Ovary (tissue), 9 donors: ENCODE data around the gene FAM8A1. TPM values are rescaled to one million over a fixed set of nuclear protein-coding genes. Genes with fewer than 3 reads are reported as not detected.
"Not testable (repeated sequence)": the region's sequence is repeated elsewhere in the genome, so short reads cannot be mapped to it uniquely, and the experiment has no call there.

Experiments
- DNase-seq, 5 donors: peaks; one replicate each; pipeline ENCODE4 v3.0.0-alpha.2; 2019 to 2020
- H3K27ac ChIP-seq, 2 donors: fragments of 200-600 bp; one replicate each; pipeline versions ENCODE4 v1.5.1 to v1.8.0; 2019 to 2022
- H3K27me3 ChIP-seq: fragments of 200-600 bp; one replicate; pipeline ENCODE4 v1.8.0; 2022
- H3K36me3 ChIP-seq: fragments of 200-600 bp; sonication (generic); one replicate; pipeline ENCODE4 v1.5.1; 2019
- H3K4me1 ChIP-seq: one replicate; pipeline ENCODE4 v1.8.1; 2013; ENCODE audit warnings: mild to moderate bottlenecking, moderate library complexity; ENCODE audit not compliant: insufficient read depth
- H3K4me3 ChIP-seq: fragments of 200-600 bp; sonication (generic); one replicate; pipeline ENCODE4 v1.5.1; 2017
- H3K9me3 ChIP-seq, 2 donors: fragments of 200-600 bp in 1 of 2; sonication (generic) in 1 of 2; one replicate each; pipeline versions ENCODE4 v1.5.1 to v1.8.1; 2013 to 2019; ENCODE audit warnings: mild to moderate bottlenecking in 1 of 2, moderate library complexity in 1 of 2
- EP300 ChIP-seq: sonication (generic); formaldehyde crosslinking; IDR thresholded peaks from one replicate; pipeline ENCODE4 v1.6.1; 2017; ENCODE audit warnings: antibody characterized with exemption
- POLR2A ChIP-seq: fragments of 450-650 bp; IDR thresholded peaks from one replicate; pipeline ENCODE4 v1.6.1; 2017; ENCODE audit warnings: antibody characterized with exemption, mild to moderate bottlenecking, moderate library complexity
- WGBS, 3 donors: extraction: QIAGEN DNeasy Blood & Tissue Kit in 1 of 3; methylation state at CpG; one replicate each; pipeline versions ENCODE4 v1.1.5 to v1.1.7; 2013 to 2017; 5-methylcytosine and 5-hydroxymethylcytosine counted together
- intact Hi-C, 4 donors: fragments of 100-400 bp; cut with DNase I; formaldehyde crosslinking; loops; one replicate each; pipeline versions ENCODE4 v1.11.0 to v1.15.1; 2022 to 2023
- polyA plus RNA-seq, 2 donors: library from polyadenylated mRNA; stranded (reverse); fragments of 200-250 nt in 1 of 2; fragments of 350-450 nt in 1 of 2; fragmentation: Illumina TruSeq in 1 of 2; extraction: RNeasy Lipid Tissue Mini Kit (QIAGEN cat#74804) in 1 of 2; gene quantifications; one replicate each; pipeline ENCODE4 v1.2.3, GENCODE V29; 2013 to 2014
- total RNA-seq, 7 donors: library from RNA; depleted of rRNA in 2 of 7; stranded (reverse); fragments of >200 nt in 2 of 7; fragmentation: NEBNext Ultra II Directional in 3 of 7; extraction: Animal tissue kit (Norgen Biotek cat#: 25700) in 3 of 7; gene quantifications; one replicate each; pipeline versions ENCODE4 v1.1.0 to v1.2.4, GENCODE V29; 2016 to 2023
- TF ChIP-seq, protein P1 (sequence below), 3 donors: fragments of 450-650 bp in 2 of 3; fragments of 200-600 bp in 1 of 3; IDR thresholded peaks; one replicate each; pipeline versions ENCODE4 v1.5.1 to v1.8.0; 2016 to 2022; ENCODE audit warnings: antibody characterized with exemption in 3 of 3, mild to moderate bottlenecking in 1 of 3
- donor health status: DM: no; HTN: no; CAD: no; lungs with moderate emphysema.
- donor health status: DM: no; HTN: no; CAD: no.
- donor health status: Bipolar disorder and iron deficiency.
- donor health status: DM: yes; HTN: yes; CAD: no.
- donor health status: DM: no; HTN: no; CAD: no.
- donor health status: DM: yes; HTN: yes; CAD: no.

The FAM8A1 gene
- total and polyA plus RNA-seq, 9 donors = 25.4 to 39.7 (median 31.0) TPM

DNA sequence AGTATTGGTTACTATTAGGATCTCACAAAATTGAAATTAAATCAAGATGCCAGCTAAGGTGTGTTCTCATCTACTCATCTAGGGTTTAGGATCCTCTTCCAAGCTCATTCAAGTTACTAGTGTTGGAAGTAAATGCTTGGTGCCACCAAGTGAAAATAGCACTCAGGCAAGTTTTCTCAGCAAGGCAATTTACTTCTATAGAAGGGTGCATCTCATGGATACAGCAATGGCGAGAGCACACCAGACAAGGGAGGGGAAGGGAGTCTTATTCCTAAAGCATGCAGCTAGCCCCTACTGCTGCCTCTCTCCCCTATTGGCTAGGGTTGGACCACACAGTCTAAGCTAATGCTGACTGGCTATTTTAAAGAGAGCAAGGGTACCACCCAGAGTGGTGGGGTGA lies 23.0 kb upstream of the FAM8A1 start:
- no peak for DNase-seq
- Histone ChIP-seq H3K27me3 (no peaks in the 10 kb centered on the region), H3K9me3 (no peaks in the 10 kb centered on the region), H3K4me3 (no peak overlapping the region), H3K27ac (no peak overlapping the region), H3K4me1 (no peaks in the 10 kb centered on the region), H3K36me3 (no peaks in the 10 kb centered on the region)
- 86 to 100% (median 89%) methylated on average over 1 of the region's 1 CpG for WGBS, 3 donors
- TF ChIP-seq, protein P1, sequence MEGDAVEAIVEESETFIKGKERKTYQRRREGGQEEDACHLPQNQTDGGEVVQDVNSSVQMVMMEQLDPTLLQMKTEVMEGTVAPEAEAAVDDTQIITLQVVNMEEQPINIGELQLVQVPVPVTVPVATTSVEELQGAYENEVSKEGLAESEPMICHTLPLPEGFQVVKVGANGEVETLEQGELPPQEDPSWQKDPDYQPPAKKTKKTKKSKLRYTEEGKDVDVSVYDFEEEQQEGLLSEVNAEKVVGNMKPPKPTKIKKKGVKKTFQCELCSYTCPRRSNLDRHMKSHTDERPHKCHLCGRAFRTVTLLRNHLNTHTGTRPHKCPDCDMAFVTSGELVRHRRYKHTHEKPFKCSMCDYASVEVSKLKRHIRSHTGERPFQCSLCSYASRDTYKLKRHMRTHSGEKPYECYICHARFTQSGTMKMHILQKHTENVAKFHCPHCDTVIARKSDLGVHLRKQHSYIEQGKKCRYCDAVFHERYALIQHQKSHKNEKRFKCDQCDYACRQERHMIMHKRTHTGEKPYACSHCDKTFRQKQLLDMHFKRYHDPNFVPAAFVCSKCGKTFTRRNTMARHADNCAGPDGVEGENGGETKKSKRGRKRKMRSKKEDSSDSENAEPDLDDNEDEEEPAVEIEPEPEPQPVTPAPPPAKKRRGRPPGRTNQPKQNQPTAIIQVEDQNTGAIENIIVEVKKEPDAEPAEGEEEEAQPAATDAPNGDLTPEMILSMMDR (IDR thresholded peaks at IDR 0.05) = no peak
- TF ChIP-seq EP300 (no peak), POLR2A (no peak)
- intact Hi-C loops = no loop called here

GRCh38 chr6:17580518-17581048 lies 19.5 kb upstream of the FAM8A1 start:
- DNase-seq = peak; percentile 20 to 68 (median 60)
- no peaks in the 10 kb centered on the region for H3K4me1 ChIP-seq
- WGBS, 3 donors = 2 to 10% (median 6%) methylated on average over 42 to 53 of the region's 53 CpGs
- no peaks in the 10 kb centered on the region for H3K9me3 ChIP-seq
- H3K4me3 ChIP-seq = peak overlapping the region; percentile 60
- H3K27me3 ChIP-seq = no peaks in the 10 kb centered on the region
- no peaks in the 10 kb centered on the region for H3K36me3 ChIP-seq
- peak overlapping the region in 1 of 2 donors; percentile 48 for H3K27ac ChIP-seq
- intact Hi-C loops = loop anchor here (5.0 to 10.0 kb wide), 4 partner anchors 224 to 426 kb away; partner anchors contain the start of gene RBM24 (in 2 of the 4)
- TF ChIP-seq POLR2A (no peak), EP300 (no peak)
- TF ChIP-seq, protein P1 (IDR thresholded peaks at IDR 0.05) = no peak

GRCh38 chr6:17581282-17581681 lies 18.8 kb upstream of the FAM8A1 start:
- WGBS, 3 donors = 90 to 91% (median 91%) methylated on average over 7 of the region's 7 CpGs
- not testable (repeated sequence) for H3K27ac ChIP-seq, H3K4me3 ChIP-seq

DNA sequence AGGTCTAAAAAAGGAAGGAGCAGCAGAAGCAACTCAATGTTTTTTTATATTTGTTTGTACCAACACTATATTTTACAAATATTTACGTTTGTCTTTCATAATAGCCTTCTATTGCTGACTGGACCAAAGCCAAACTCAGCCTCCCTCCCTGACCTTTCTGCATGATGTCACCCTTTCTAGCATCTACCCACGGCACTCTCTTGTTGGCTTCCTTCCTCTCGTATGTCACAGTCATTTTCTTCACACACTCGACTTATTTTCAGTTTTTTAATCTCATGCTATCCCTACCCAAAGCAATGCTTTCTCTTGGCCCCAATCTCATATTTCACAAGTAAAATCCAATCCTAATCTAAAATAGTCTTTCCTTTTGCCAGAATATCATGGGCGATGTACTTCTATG lies 16.3 kb upstream of the FAM8A1 start:
- no peak for DNase-seq
- TF ChIP-seq POLR2A (no peak), EP300 (no peak)
- TF ChIP-seq, protein P1 (IDR thresholded peaks at IDR 0.05) = no peak
- H3K36me3 ChIP-seq = no peaks in the 10 kb centered on the region
- H3K9me3 ChIP-seq = no peaks in the 10 kb centered on the region
- H3K27me3 ChIP-seq = no peaks in the 10 kb centered on the region
- H3K4me1 ChIP-seq = no peaks in the 10 kb centered on the region
- H3K27ac ChIP-seq = peak overlapping the region in 1 of 2 donors; percentile 62
- intact Hi-C loops = loop anchor here (1.0 to 10.0 kb wide), 5 partner anchors 221 to 429 kb away; partner anchors contain the start of gene RBM24 (in 2 of the 4)
- 15 to 25% (median 22%) methylated on average over 5 of the region's 5 CpGs for WGBS, 3 donors
- H3K4me3 ChIP-seq = no peak overlapping the region

More at GRCh38 chr6:17581282-17581681, 18.8 kb upstream of the FAM8A1 start:
- H3K36me3 ChIP-seq, H3K27me3 ChIP-seq, DNase-seq, H3K4me1 ChIP-seq, H3K9me3 ChIP-seq: not testable (repeated sequence)
- intact Hi-C loops = loop anchor here (5.0 to 10.0 kb wide), 4 partner anchors 224 to 426 kb away; partner anchors contain the start of gene RBM24 (in 2 of the 4)

DNA sequence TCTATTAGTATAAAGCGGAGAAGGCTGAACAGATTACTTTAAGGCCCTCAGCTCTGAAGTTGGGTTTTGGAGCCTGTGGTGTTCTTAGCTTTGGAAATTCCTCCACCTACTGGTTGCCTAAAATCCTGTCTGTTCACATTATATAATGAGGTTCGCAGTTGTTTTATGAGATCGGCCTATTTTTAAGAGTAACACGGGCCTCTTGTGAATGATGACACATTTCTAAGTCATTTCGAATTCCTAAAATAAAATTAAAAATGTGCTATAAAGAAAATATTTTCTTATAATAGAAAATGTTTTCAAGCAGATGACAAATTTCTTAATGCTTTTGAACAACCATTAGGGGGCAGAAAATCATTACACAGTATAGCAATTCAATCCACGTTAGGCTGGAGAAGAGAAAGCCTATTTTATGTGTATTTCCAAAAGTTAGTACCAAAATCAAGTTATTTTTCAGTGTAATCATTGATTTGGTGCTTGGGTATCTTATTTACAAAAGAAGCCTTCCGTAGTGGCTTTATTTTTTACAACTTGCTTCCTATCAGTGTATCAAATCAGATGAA lies 15.8 kb upstream of the FAM8A1 start:
- DNase-seq = peak in 2 of 5 donors; percentile 17 to 28
- H3K9me3 ChIP-seq = no peaks in the 10 kb centered on the region
- no peak overlapping the region for H3K4me3 ChIP-seq
- 4 to 5% (median 4%) methylated on average over 7 of the region's 7 CpGs for WGBS, 3 donors
- H3K27me3 ChIP-seq = no peaks in the 10 kb centered on the region
- no peaks in the 10 kb centered on the region for H3K4me1 ChIP-seq
- no peak for TF ChIP-seq POLR2A
- TF ChIP-seq EP300 = no peak
- TF ChIP-seq, protein P1 (IDR thresholded peaks at IDR 0.05) = peak; percentile 64 to 92 (median 85)
- intact Hi-C loops = loop anchor here (1.0 to 10.0 kb wide), 5 partner anchors 220 to 430 kb away; partner anchors contain the start of gene RBM24 (in 2 of the 4)
- H3K36me3 ChIP-seq = no peaks in the 10 kb centered on the region
- peak overlapping the region in 1 of 2 donors; percentile 62 for H3K27ac ChIP-seq
